Heart left ventricle (tissue), 13 donors: ENCODE results near the gene RPS24.

Experiments
- POLR2A ChIP-seq, 2 donors: fragments of 450-650 bp; IDR thresholded peaks; one replicate each; pipeline ENCODE4 v1.6.1; 2017; ENCODE audit warnings: antibody characterized with exemption in 2 of 2, mild to moderate bottlenecking in 2 of 2, moderate library complexity in 2 of 2
- TF ChIP-seq, protein P1 (sequence below), 12 donors: fragments of 200-600 bp; sonication (generic) in 4 of 12; IDR thresholded peaks; one replicate each; pipeline versions ENCODE4 v1.5.0 to v1.8.0; 2018 to 2022; ENCODE audit warnings: antibody characterized with exemption in 12 of 12, mild to moderate bottlenecking in 5 of 12
- donor health status: ischemic (EF 13 %, LVEDD 7.1; RV severe dilation, severe dysfunction).
- donor health status: DM: no; HTN: yes; CAD: no.
- donor health status: DM: no; HTN: no; CAD: no.
- donor health status: ischemic (EF 25% LVEDD 6.9; RV normal size, moderate dysfunction).
- donor health status: ischemic (EF 25% LVEDD 5.7; RV mildly dilated, moderate dysfunction).
- donor health status: ischemic (EF 35%, LVEDD 5.7; RV mildly dilated, moderate dysfunction).
- donor health status: nonischemic (EF 11% LVEDD 7.7; RV severe dilation, severe dysfunction).
- donor health status: DM: yes; HTN: yes; CAD: no.
- donor health status: PGD.
- donor health status: ischemic (EF 29% LVEDD 5.4; RV normal size, mild dysfunction).
- donor health status: nonischemic (EF 23%, LVEDD 6.1; RV moderate dilation, normal function).

DNA sequence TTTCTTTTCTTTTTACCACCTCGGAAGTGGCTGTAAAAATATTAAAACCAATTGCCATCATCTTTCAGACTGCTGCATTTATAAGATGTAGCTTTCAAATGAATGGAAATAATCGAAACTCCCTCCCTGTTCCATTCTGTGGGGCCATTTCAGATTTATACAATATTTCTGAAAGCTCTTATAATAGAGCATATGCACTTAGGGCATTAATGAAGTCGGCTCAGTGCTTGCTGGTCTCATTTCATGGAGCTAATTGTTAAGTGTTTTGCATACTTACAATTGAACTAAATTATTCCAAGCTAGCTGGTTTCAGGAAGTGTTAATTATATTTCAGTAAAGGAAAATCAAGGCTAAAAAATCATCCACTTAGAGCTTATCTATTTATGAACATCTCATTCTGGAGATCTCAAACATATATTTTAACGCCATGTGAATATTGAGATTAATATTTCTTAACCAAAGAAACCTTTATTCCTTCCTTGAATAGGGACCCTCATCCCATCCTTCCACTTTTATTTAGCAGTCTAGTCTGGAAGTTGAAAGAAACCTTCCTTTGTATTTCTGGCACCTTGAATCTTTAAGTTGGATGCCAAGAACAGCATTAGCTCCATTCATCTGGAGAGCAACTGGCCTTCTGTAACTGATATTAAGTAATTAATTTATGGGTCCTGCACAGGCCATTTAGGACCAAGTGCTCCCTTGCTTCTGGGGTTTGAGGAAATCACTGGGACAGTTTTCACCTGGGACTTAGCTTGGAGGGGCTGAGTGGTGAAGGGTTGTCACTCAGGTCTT is 45.1 kb downstream of the RPS24 start:
- TF ChIP-seq POLR2A (IDR thresholded peaks at IDR 0.05) = no peak
- TF ChIP-seq, protein P1, sequence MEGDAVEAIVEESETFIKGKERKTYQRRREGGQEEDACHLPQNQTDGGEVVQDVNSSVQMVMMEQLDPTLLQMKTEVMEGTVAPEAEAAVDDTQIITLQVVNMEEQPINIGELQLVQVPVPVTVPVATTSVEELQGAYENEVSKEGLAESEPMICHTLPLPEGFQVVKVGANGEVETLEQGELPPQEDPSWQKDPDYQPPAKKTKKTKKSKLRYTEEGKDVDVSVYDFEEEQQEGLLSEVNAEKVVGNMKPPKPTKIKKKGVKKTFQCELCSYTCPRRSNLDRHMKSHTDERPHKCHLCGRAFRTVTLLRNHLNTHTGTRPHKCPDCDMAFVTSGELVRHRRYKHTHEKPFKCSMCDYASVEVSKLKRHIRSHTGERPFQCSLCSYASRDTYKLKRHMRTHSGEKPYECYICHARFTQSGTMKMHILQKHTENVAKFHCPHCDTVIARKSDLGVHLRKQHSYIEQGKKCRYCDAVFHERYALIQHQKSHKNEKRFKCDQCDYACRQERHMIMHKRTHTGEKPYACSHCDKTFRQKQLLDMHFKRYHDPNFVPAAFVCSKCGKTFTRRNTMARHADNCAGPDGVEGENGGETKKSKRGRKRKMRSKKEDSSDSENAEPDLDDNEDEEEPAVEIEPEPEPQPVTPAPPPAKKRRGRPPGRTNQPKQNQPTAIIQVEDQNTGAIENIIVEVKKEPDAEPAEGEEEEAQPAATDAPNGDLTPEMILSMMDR (IDR thresholded peaks at IDR 0.05) = no peak
